Panc1 (cell line): Measurements from ENCODE around the gene TRPC4AP. TPM values are rescaled to one million over a fixed set of nuclear protein-coding genes. Genes with fewer than 3 reads are reported as not detected.

Experiments
- ATAC-seq: fragments of 200-7000 bp; cut with Tn5 transposase; 2 replicates; pipeline ENCODE4 v1.9.1; 2020; ENCODE audit warnings: mild to moderate bottlenecking, moderate library complexity
- BruUV-seq: library from RNA; stranded (reverse); fragments of 400-500 nt; replicated peaks from 2 replicates; lab custom pipeline; 2021; lab: Mats Ljungman, UMichigan
- CTCF ChIA-PET: fragments of 300-600 bp; sonication (Branson Sonifier 250); formaldehyde crosslinking; loops from one replicate; lab custom pipeline; 2022; ENCODE audit warnings: antibody characterized with exemption; lab: Charles Lee
- POLR2A ChIA-PET: fragments of 300-600 bp; sonication (Branson Sonifier 250); formaldehyde crosslinking; loops from one replicate; lab custom pipeline; 2022; ENCODE audit warnings: antibody characterized with exemption; lab: Charles Lee
- DNase-seq: peaks from one replicate; pipeline ENCODE4 v3.0.0-alpha.2; 2010; ENCODE audit warnings: low read depth, low spot score
- H3K27ac ChIP-seq: 2 replicates; pipeline ENCODE4 v1.5.1; 2011; ENCODE audit warnings: mild to moderate bottlenecking, low read length, inconsistent platforms
- H3K27me3 ChIP-seq: fragments of 200-500 bp; sonication (Bioruptor generic); 2 replicates; pipeline ENCODE4 v1.6.0; 2014; ENCODE audit warnings: low read length, inconsistent platforms; ENCODE audit not compliant: control insufficient read depth, insufficient read depth
- H3K36me3 ChIP-seq: fragments of 200-500 bp; sonication (Bioruptor generic); 2 replicates; pipeline ENCODE4 v1.5.1; 2014; ENCODE audit warnings: inconsistent platforms, mild to moderate bottlenecking, low read length, moderate library complexity; ENCODE audit not compliant: control insufficient read depth, insufficient read depth
- H3K4me1 ChIP-seq: 2 replicates; pipeline ENCODE4 v1.5.1; 2011; ENCODE audit warnings: inconsistent platforms, mild to moderate bottlenecking, low read length, moderate library complexity; ENCODE audit not compliant: control insufficient read depth, insufficient read depth
- H3K4me3 ChIP-seq, 2 experiments: 2 replicates each; pipeline ENCODE4 v1.5.1; 2011 to 2012; ENCODE audit warnings: low read depth in 2 of 2, low read length in 2 of 2, mild to moderate bottlenecking in 2 of 2, inconsistent platforms in 1 of 2, moderate library complexity in 1 of 2
- H3K9me3 ChIP-seq: fragments of 200-500 bp; sonication (Bioruptor generic); 2 replicates; pipeline ENCODE4 v1.5.1; 2014; ENCODE audit warnings: low read depth, mild to moderate bottlenecking, inconsistent platforms, low read length, moderate library complexity; ENCODE audit not compliant: control insufficient read depth, insufficient read depth
- CTCF ChIP-seq: fragments of 450-650 bp; IDR thresholded peaks from 2 replicates; pipeline ENCODE4 v1.5.1; 2017; ENCODE audit warnings: mild to moderate bottlenecking
- POLR2AphosphoS5 ChIP-seq: IDR thresholded peaks from 2 replicates; pipeline ENCODE4 v1.6.1; 2012; ENCODE audit warnings: mild to moderate bottlenecking, low read depth, low read length, moderate library complexity
- REST ChIP-seq, 2 experiments: IDR thresholded peaks; 2 replicates each; pipeline ENCODE4 v1.6.1; 2011 to 2012; ENCODE audit warnings: low read depth in 2 of 2, control low read depth in 1 of 2, low read length in 1 of 2, mild to moderate bottlenecking in 1 of 2, moderate library complexity in 1 of 2; ENCODE audit not compliant: insufficient read depth in 1 of 2
- SIN3A ChIP-seq: IDR thresholded peaks from 2 replicates; pipeline ENCODE4 v1.6.1; 2012; ENCODE audit warnings: low read depth, mild to moderate bottlenecking, low read length, moderate library complexity, borderline replicate concordance; ENCODE audit not compliant: insufficient read depth
- TCF7L2 ChIP-seq: IDR thresholded peaks from 2 replicates; pipeline ENCODE4 v1.6.1; 2011; ENCODE audit warnings: mild to moderate bottlenecking, low read depth, low read length, inconsistent platforms
- in situ Hi-C: cut with HindIII; loops from 2 replicates; pipeline ENCODE4 v1.10.0; 2016; ENCODE audit warnings: low sequenced_read_pairs, low pct_unique_long_range_greater_than_20kb
- intact Hi-C: fragments of 100-400 bp; cut with micrococcal nuclease; formaldehyde crosslinking; loops from one replicate; pipeline ENCODE4 v1.10.0; 2022; ENCODE audit not compliant: unreplicated experiment
- total RNA-seq: library from RNA; stranded (reverse); gene quantifications from one replicate; pipeline ENCODE4 v1.2.1, GENCODE V29; 2021; ENCODE audit not compliant: unreplicated experiment

The TRPC4AP gene
- total RNA-seq, 1 experiment from 2014 or later, result 48.4 TPM

GRCh38 chr20:35125753-35126152 lies 33.1 kb upstream of the TRPC4AP start:
- intact Hi-C loops (no loop called here), in situ Hi-C loops (no loop called here)
- TF ChIP-seq TCF7L2, result no peak
- no peak for TF ChIP-seq REST (IDR thresholded peaks at IDR 0.05; ENCODE audit: insufficient read depth in 1 of 2, low read depth in 2 of 2, low read length in 1 of 2)
- TF ChIP-seq CTCF, result no peak
- no peak for TF ChIP-seq POLR2AphosphoS5
- no peak for TF ChIP-seq SIN3A
- BruUV-seq, result no TSS peak
- H3K36me3 ChIP-seq, result 0 out of 2 replicates have a peak, but pooled peaks cover 2% of the 10 kb centered on the region
- no peaks in the 10 kb centered on the region for H3K4me1 ChIP-seq
- POLR2A ChIA-PET, result no interaction called here
- DNase-seq (no peak), ATAC-seq (no peak)
- no peaks in the 10 kb centered on the region for H3K9me3 ChIP-seq
- no peaks in the 10 kb centered on the region for H3K27me3 ChIP-seq
- CTCF ChIA-PET, result interaction anchor here (0.5 kb wide), 1 partner anchor 29 kb away, joined by 3 read pairs; no protein-coding TSS in a partner anchor
- H3K4me3 ChIP-seq, result no peak overlapping the region
- no peak overlapping the region for H3K27ac ChIP-seq

- H3K27me3 ChIP-seq, result no peaks in the 10 kb centered on the region
- intact Hi-C loops, result no loop called here
- no peaks in the 10 kb centered on the region for H3K4me1 ChIP-seq
- no TSS peak for BruUV-seq
- no peak overlapping the region for H3K27ac ChIP-seq
- ATAC-seq, result no peak
- in situ Hi-C loops, result no loop called here
- H3K9me3 ChIP-seq, result no peaks in the 10 kb centered on the region
- DNase-seq, result no peak
- TF ChIP-seq SIN3A, result no peak
- TF ChIP-seq TCF7L2, result no peak
- TF ChIP-seq REST (IDR thresholded peaks at IDR 0.05; ENCODE audit: insufficient read depth in 1 of 2, low read depth in 2 of 2, low read length in 1 of 2), result no peak
- no peak for TF ChIP-seq CTCF
- no peak for TF ChIP-seq POLR2AphosphoS5
- ChIA-PET CTCF (no interaction called here), POLR2A (no interaction called here)
- no peaks in the 10 kb centered on the region for H3K36me3 ChIP-seq
- no peak overlapping the region for H3K4me3 ChIP-seq
Measured at GRCh38 chr20:35122756-35123405, 30.3 kb upstream of the TRPC4AP start.
